Brain microvascular endothelial cell (primary cell): Measurements from ENCODE around the gene SLIT2.

Source experiments
- DNase-seq: peaks from one replicate; pipeline ENCODE4 v3.0.0-alpha.2; 2020
- H3K27ac ChIP-seq: fragments of 250-450 bp; sonication (Bioruptor Pico); 2 replicates; pipeline ENCODE4 v1.5.1; 2020; ENCODE audit warnings: mild to moderate bottlenecking, moderate library complexity
- H3K27me3 ChIP-seq: fragments of 250-450 bp; sonication (Bioruptor Pico); replicated peaks from 2 replicates; pipeline ENCODE4 v1.5.1; 2020; ENCODE audit warnings: mild to moderate bottlenecking
- H3K36me3 ChIP-seq: fragments of 250-450 bp; sonication (Bioruptor Pico); replicated peaks from 2 replicates; pipeline ENCODE4 v1.5.1; 2020; ENCODE audit warnings: mild to moderate bottlenecking
- H3K4me3 ChIP-seq: 2 replicates; pipeline ENCODE4 v1.5.1; 2011; ENCODE audit warnings: low read depth, mild to moderate bottlenecking, control low read depth, low read length, moderate library complexity
- in situ Hi-C: cut with HindIII; loops from 2 replicates; pipeline ENCODE4 v1.10.0; 2017; ENCODE audit warnings: low sequenced_read_pairs, low pct_ligation_motif_present
- TF ChIP-seq, protein P1 (sequence below): IDR thresholded peaks from 2 replicates; pipeline ENCODE4 v1.5.1; 2011; ENCODE audit warnings: low read depth, mild to moderate bottlenecking, moderate library complexity, low read length, control low read depth, inconsistent platforms; ENCODE audit errors: missing control alignments

SLIT2 gene

GRCh38 chr4:20237894-20238537 is 13.7 kb upstream of the SLIT2 start:
- TF ChIP-seq, protein P1, sequence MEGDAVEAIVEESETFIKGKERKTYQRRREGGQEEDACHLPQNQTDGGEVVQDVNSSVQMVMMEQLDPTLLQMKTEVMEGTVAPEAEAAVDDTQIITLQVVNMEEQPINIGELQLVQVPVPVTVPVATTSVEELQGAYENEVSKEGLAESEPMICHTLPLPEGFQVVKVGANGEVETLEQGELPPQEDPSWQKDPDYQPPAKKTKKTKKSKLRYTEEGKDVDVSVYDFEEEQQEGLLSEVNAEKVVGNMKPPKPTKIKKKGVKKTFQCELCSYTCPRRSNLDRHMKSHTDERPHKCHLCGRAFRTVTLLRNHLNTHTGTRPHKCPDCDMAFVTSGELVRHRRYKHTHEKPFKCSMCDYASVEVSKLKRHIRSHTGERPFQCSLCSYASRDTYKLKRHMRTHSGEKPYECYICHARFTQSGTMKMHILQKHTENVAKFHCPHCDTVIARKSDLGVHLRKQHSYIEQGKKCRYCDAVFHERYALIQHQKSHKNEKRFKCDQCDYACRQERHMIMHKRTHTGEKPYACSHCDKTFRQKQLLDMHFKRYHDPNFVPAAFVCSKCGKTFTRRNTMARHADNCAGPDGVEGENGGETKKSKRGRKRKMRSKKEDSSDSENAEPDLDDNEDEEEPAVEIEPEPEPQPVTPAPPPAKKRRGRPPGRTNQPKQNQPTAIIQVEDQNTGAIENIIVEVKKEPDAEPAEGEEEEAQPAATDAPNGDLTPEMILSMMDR = no peak
- no peak overlapping the region for H3K27ac ChIP-seq
- DNase-seq = no peak

GRCh38 chr4:20248155-20248558 is 3.5 kb upstream of the SLIT2 start:
- in situ Hi-C loops = no loop called here

More at GRCh38 chr4:20237894-20238537, 13.7 kb upstream of the SLIT2 start:
- Histone ChIP-seq H3K27me3 (no peaks in the 10 kb centered on the region), H3K4me3 (no peak overlapping the region), H3K36me3 (no peaks in the 10 kb centered on the region)
- in situ Hi-C loops = no loop called here

GRCh38 chr4:20249333-20249732 is 2.4 kb upstream of the SLIT2 start:
- no peaks in the 10 kb centered on the region for H3K27me3 ChIP-seq
- peak; percentile 59 for DNase-seq

More at GRCh38 chr4:20248155-20248558, 3.5 kb upstream of the SLIT2 start:
- DNase-seq = peak; percentile 80
- no peak overlapping the region for H3K27ac ChIP-seq
- H3K4me3 ChIP-seq = no peak overlapping the region
- TF ChIP-seq, protein P1 = peak; percentile 70
- no peaks in the 10 kb centered on the region for H3K27me3 ChIP-seq
- H3K36me3 ChIP-seq = no peaks in the 10 kb centered on the region

DNA sequence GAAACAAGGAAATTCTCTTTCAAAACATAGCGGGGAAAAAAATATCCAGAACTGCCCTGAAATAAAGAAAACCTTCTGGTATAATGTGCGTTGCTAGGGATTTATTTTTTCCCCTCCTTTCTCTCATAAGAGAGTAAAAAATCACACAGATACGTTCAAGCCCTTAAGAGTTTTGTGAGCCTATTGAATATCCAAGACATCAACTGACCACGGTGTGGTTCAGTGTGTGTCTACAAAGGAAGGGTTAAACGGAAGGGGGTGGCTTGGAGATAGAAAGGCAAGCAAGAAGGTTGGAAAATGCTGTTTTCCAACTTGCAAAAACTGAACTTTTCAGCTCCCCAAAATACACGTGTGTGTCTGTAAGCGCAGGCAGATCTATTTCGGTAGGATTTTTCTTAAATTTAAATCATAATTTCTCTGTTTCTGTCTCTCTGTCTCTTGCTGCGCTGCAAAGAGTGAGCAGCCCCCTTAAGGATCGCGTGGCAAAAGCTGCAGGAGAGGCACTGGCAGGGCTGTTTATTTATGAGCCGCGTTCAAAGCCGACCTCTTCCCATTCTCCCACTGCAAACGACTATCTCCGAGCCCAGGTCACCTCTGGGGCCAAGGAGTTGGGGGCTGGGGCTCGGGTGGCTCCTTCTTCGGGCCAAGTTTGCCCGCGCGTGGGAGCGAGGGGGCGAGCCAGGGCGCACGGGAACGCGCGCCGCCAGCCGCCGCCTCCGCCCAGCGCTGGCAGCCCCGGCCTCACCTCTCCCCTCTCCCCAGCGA is 492 bp upstream of the SLIT2 start:
- TF ChIP-seq, protein P1 = no peak
- DNase-seq = no peak
- no peaks in the 10 kb centered on the region for H3K36me3 ChIP-seq
- peak overlapping the region; percentile 73 for H3K4me3 ChIP-seq
- peak overlapping the region; percentile 13 for H3K27ac ChIP-seq
- in situ Hi-C loops = no loop called here
- no peaks in the 10 kb centered on the region for H3K27me3 ChIP-seq

More at GRCh38 chr4:20249333-20249732, 2.4 kb upstream of the SLIT2 start:
- in situ Hi-C loops = no loop called here
- Histone ChIP-seq H3K27ac (no peak overlapping the region), H3K36me3 (no peaks in the 10 kb centered on the region), H3K4me3 (no peak overlapping the region)
- TF ChIP-seq, protein P1 = peak; percentile 74

DNA sequence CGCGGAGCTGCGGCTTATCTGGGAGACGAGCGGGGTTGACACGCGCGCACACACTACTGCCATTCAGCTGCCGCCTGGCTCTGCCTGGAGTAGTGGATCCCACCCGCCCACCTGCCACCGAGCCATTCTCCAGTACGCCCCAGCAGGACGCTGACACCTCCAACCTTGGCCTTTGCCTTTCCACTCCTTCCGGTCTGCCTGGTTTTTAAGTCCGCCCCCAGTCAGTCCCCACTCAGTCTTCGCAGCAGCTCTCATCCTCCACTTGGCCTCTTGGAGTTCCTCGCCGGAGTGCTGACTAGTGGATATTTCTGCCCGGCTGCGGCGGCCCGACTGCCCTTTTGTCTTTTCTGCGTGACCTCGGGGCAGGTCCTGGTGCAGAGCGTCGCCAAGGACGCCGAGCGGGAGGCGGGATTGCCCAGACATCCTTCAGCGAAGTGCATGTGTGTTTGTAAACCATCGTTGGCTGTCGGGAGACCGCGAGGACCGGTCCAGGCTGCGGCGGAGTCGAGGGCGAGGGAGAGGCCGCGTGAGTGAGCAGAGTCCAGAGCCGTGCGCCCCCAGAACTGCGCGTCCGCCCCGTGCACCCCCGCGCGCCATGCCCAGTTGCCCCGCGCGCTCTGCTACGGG is 1.1 kb downstream of the SLIT2 start:
- Histone ChIP-seq H3K4me3 (peak overlapping the region; percentile 73), H3K27me3 (no peaks in the 10 kb centered on the region), H3K27ac (no peak overlapping the region), H3K36me3 (no peaks in the 10 kb centered on the region)
- in situ Hi-C loops = no loop called here
- no peak for DNase-seq
- TF ChIP-seq, protein P1 = no peak
